Right lobe of liver (tissue), 4 donors: ENCODE measurements around the gene MAP3K3.

ENCODE experiments used
- CTCF ChIP-seq, 4 donors: fragments of 200-600 bp in 3 of 4; fragments of 450-650 bp in 1 of 4; IDR thresholded peaks; one replicate each; pipeline versions ENCODE4 v1.5.1 to v1.8.0; 2016 to 2022; ENCODE audit warnings: antibody characterized with exemption in 4 of 4, mild to moderate bottlenecking in 2 of 4
- POLR2A ChIP-seq: fragments of 450-650 bp; IDR thresholded peaks from one replicate; pipeline ENCODE4 v1.6.1; 2017; ENCODE audit warnings: antibody characterized with exemption, mild to moderate bottlenecking
- donor health status: DM: no; HTN: no; CAD: no.
- donor health status: DM: no; HTN: no; CAD: no.
- donor health status: DM: no; HTN: yes; CAD: no.

GRCh38 chr17:63647936-63648335 lies 25.7 kb downstream of the MAP3K3 start:
- TF ChIP-seq CTCF (IDR thresholded peaks at IDR 0.05) (no peak), POLR2A (no peak)
